GM10248 (cell line): ENCODE results near the gene LRTM1.

Experiments
- CTCF ChIA-PET: fragments of 300-600 bp; sonication (Branson Sonifier 250); formaldehyde crosslinking; extraction: SDS; loops from one replicate; lab custom pipeline; 2021; ENCODE audit warnings: antibody characterized with exemption; lab: Yijun Ruan, JAX
- POLR2A ChIA-PET: fragments of 350-650 bp; sonication (Branson Sonifier 250); formaldehyde crosslinking; extraction: SDS; loops from one replicate; lab custom pipeline; 2020; ENCODE audit warnings: antibody characterized with exemption; lab: Yijun Ruan, JAX
- DNase-seq: peaks from one replicate; pipeline ENCODE4 v3.0.0; 2012; ENCODE audit errors: extremely low spot score
- CTCF ChIP-seq: IDR thresholded peaks from 2 replicates; pipeline ENCODE4 v1.5.1; 2012; ENCODE audit warnings: mild to moderate bottlenecking, low read depth; ENCODE audit errors: extremely low read depth, missing control alignments, control extremely low read depth

LRTM1 gene

DNA sequence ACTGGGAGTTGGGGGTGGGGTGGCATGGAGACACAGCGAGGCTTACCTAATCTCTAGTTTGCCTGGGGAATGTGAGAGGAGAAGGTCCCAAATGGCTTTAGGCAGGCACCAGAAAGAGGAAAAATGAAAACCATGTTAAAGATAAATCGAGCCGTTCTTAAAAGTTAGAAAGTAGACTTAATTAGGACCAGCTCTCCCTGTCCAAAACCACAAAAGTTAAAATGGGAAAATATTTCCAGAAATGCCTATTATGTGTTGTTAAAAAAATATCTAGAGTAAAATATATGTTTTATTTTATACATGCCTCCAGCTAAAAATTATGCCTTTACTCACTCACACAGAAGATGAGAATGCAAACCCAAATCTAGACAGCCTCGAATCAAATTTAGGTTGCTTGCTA lies 50.1 kb downstream of the LRTM1 start:
- CTCF ChIA-PET, result interaction anchor here (0.9 kb wide), 1 partner anchor 10 kb away, joined by 3 read pairs; no protein-coding TSS in a partner anchor
- no peak for TF ChIP-seq CTCF
- no peak for DNase-seq
- POLR2A ChIA-PET, result no interaction called here

- DNase-seq, result no peak
- no peak for TF ChIP-seq CTCF
- POLR2A ChIA-PET, result no interaction called here
- CTCF ChIA-PET, result no interaction called here
Measured at GRCh38 chr3:54876694-54877093, 51.2 kb downstream of the LRTM1 start.

GRCh38 chr3:54875596-54876268 lies 52.1 kb downstream of the LRTM1 start:
- CTCF ChIA-PET, result interaction anchor here (0.8 kb wide), 1 partner anchor 13 kb away, joined by 4 read pairs; no protein-coding TSS in a partner anchor

GRCh38 chr3:54874816-54875556 lies 52.9 kb downstream of the LRTM1 start:
- no peak for TF ChIP-seq CTCF
- no peak for DNase-seq
- POLR2A ChIA-PET, result no interaction called here
- CTCF ChIA-PET, result interaction anchor here (0.8 kb wide), 1 partner anchor 13 kb away, joined by 4 read pairs; no protein-coding TSS in a partner anchor

More at GRCh38 chr3:54875596-54876268, 52.1 kb downstream of the LRTM1 start:
- DNase-seq, result no peak
- POLR2A ChIA-PET, result no interaction called here
- TF ChIP-seq CTCF, result no peak

GRCh38 chr3:54873059-54874010 lies 54.5 kb downstream of the LRTM1 start:
- ChIA-PET POLR2A (no interaction called here), CTCF (no interaction called here)
- TF ChIP-seq CTCF, result no peak
- no peak for DNase-seq

GRCh38 chr3:54871867-54872266 lies 56.0 kb downstream of the LRTM1 start:
- TF ChIP-seq CTCF, result no peak
- ChIA-PET CTCF (no interaction called here), POLR2A (no interaction called here)
- no peak for DNase-seq
